H54 (cell line): ENCODE results near the gene ELMO3.

ENCODE experiments used
- DNase-seq: peaks from one replicate; pipeline ENCODE4 v3.0.0; 2011; ENCODE audit warnings: low spot score, mixed read lengths; ENCODE audit not compliant: insufficient read length
- FAIRE-seq: peaks from 3 replicates; lab custom pipeline; 2011; peaks lifted over from hg19 to GRCh38; lab: Jason Lieb, UNC
- POLR2A ChIP-seq: IDR thresholded peaks from 2 replicates; pipeline ENCODE4 v1.6.1; 2011; ENCODE audit warnings: low read depth, mild to moderate bottlenecking, low read length

ELMO3 gene

DNA sequence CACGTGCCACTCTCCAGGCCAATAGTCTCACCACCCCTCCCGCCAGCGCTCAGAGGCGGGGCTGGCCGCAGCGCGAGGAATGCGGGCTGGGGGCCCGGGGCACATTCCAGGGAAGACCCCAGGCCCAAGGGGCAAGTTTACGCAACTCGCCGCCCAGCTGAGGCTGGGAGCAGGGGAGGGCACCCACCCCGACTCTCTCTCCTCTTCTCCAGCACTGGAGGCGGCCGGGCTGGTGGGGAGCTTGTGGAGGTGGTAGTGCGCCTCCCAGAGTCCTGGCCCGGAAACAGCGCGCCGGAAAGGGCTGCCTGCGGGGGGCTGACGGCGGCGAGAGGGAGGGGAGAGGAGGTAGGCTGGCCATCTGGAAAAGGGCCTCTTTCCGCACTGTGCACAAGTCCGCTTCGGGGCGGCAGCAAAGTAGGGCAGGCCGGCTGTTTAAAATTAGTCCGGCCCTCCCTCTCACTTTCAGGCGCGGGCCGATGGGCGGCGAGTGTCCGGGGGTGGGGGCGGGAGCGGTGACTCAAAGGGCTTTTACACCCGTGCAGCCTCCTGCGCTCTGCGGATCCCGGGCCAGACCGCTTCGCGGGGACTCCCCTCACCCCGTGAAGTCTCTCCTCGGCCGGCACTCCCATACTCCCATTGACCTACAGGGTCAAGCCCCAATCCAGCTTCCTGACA lies 47.3 kb downstream of the ELMO3 start:
- TF ChIP-seq POLR2A: 0 out of 2 replicates have a peak, but pooled peaks have one; percentile 2
- no peak for FAIRE-seq
- no peak for DNase-seq

DNA sequence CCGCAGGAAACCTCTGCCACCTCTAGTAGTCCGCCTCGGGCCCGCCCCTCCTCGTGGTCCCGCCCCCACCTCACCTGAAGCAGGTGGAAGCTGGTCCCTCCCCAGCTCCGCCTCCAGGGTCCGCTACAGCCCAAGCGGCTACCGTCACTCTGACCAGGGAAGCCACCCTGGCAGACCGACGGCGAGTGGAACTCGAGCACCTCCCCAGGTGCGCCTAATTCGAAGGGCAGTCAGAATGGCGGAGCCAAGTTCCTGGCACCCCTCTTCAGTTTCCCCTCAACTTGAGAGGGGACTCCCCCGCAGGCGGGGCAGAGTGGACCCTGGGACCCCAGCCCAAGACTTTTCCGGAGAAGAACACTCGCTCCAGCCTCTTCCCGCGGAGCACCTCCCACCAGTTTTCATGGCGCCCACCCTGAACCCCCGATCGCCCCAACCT lies 47.8 kb downstream of the ELMO3 start:
- no peak for FAIRE-seq
- DNase-seq: no peak
- TF ChIP-seq POLR2A: no peak

DNA sequence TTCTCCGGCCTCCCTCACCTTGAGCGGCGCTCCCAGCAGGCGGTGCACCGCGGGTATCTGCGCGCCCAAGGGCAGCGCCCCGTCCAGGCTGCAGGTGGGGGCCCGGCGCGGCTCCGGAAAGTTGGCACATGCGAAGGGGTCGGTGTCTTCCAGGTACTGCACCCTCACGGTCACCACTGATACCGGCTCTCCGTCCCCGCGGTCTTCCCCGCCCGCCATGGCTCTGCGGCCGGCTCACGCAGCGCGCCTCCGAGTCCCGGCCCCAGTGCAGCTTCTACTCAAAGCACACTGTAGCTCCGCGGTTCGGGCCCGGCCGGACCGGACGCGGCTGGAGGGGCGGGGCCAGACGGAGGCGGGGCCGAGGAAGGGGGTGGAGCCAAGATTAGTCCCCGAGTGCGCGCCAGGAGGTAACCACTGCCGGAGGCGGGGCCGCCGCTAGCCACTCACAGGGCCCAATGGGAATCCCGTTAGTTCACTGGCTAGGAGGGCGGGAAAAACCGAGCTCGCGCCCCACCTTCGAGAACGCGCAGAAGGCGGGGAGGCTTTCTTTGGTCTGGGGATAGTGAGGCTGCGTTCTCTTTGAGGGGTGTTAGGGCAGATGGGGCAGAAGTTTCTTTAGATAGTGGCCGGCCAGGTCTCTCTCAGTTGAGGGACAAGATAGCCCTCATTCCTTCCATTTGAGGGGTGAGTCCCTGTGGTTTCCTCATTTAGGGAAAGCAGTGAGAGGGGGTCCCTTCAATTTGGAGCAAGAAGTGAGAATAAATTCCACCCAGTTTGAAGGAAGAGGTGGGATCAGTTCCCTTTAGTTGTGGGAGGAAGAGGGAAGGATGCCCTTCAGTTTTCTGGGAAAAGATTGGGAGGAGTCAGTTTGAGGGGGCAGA lies 48.5 kb downstream of the ELMO3 start, which contains the start of gene FHOD1:
FHOD1 (minus strand) TSS at position 290 of the 881 bp plus-strand sequence; CDS start at position 219, 71 bp downstream.
- no peak for FAIRE-seq

DNA sequence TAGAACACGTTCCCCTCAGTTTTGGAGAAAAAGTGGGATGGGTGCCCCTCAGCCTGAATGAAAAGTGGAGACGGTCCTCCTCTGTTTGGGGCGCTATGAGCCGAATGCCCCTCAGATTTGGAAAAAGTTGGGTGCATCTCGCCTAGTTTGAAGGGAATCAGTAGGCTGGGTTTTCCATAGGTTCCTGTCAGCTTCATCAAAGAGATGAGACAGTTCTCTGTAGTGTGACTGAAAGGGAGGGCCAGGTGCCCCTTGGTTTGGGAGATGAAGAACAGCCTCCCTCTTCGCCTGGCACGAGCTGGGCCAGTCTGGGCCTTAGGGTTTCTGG lies 49.1 kb downstream of the ELMO3 start:
- DNase-seq (no peak), FAIRE-seq (no peak)
- no peak for TF ChIP-seq POLR2A

More for the DNA sequence above, 48.5 kb downstream of the ELMO3 start, which contains the start of gene FHOD1:
- TF ChIP-seq POLR2A: peak; percentile 68
- DNase-seq: peak; percentile 91

DNA sequence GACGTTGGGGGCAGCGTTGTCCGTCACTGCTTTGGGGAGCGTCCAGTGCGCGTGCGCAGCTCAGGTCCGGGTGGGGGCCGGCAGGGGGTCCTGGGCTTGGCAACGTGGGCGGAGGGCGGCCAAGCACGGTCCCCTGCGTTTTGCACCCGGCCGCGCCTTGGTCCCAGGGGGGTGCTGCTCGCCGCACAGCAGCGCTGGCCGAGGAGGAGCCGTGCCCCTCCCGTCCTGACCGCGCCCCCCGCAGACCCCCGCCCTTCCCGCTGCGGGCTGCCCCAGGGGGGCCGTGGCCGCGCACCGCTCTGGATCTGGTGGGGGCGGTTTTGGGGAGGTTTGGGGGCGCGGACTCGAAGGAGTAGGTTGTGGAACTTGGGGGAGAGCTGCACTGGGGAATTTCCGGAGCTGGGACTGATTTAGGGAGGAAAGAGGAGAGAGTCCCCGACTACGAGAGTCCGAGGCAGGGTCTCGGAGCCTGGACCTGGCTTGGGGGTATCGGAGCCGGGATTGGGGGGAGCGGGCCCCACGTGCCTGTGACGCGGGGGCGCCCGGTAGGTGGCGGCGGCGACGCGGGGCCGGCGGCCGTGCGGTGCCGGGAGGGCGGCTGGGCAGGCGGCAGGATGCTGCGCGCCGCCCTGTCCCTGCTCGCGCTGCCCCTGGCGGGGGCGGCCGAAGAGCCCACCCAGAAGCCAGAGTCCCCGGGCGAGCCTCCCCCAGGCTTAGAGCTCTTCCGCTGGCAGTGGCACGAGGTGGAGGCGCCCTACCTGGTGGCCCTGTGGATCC lies 49.7 kb downstream of the ELMO3 start, which contains the start of gene SLC9A5:
SLC9A5 (plus strand) TSS at position 579 of the 777 bp plus-strand sequence; CDS start at position 615, 36 bp downstream.
- TF ChIP-seq POLR2A: no peak
- FAIRE-seq (no peak), DNase-seq (no peak)

DNA sequence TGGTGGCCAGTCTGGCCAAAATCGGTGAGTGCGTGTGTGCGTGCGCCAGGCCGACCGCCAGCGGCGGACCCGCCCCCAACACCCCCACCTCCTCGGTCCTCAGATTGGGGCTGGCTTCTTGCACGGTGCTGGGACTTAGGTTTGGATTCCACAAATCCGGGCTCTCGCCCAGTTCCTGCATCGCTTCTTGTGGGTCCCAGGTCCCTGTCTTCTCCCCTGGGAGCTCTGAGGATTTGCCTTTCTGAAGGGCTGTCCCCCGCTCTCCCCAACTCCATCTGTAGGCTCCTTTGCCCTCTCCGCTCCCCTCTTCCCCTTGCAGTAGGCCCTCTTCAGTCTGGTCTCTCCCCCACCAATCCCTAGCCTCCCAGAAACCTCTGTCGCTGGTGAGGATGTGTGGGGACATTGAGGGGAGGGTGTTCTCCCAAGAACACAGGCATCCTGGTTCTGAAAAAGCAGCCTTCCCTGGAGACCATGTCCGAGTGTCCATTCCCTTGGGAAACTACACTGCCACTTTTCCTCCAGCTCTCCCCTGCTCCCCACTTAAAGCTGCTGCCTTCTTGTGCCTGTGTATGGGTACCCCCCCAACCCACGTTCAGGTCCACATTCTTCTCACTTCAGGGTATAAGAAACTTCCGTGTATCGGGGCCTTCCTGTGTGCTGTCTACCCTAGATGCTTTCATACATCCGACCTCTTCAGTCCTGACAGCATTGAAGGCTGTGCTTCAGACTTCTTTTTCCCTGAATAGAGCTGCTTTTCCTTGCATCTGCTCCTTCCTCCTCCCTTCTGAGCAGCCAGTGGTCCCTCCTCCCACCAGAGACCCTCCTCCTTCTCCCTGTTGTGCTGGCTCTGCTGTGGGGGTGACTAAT lies 50.5 kb downstream of the ELMO3 start:
- DNase-seq (no peak), FAIRE-seq (no peak)
- TF ChIP-seq POLR2A: no peak

DNA sequence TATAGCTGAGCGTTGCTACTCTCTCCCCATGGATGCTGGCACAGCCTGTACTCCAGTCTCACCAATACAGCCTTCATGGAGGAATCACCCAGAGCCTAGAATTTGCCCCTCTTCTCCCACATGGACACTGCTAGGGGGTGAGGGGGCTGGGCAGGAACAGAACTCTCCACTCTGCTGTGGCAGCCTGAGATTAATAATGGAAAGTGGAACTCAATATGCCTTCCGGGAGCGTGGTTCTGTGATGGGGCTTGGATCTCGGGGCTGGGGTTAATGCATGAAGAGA lies 51.1 kb downstream of the ELMO3 start:
- no peak for DNase-seq
- no peak for TF ChIP-seq POLR2A
- no peak for FAIRE-seq

DNA sequence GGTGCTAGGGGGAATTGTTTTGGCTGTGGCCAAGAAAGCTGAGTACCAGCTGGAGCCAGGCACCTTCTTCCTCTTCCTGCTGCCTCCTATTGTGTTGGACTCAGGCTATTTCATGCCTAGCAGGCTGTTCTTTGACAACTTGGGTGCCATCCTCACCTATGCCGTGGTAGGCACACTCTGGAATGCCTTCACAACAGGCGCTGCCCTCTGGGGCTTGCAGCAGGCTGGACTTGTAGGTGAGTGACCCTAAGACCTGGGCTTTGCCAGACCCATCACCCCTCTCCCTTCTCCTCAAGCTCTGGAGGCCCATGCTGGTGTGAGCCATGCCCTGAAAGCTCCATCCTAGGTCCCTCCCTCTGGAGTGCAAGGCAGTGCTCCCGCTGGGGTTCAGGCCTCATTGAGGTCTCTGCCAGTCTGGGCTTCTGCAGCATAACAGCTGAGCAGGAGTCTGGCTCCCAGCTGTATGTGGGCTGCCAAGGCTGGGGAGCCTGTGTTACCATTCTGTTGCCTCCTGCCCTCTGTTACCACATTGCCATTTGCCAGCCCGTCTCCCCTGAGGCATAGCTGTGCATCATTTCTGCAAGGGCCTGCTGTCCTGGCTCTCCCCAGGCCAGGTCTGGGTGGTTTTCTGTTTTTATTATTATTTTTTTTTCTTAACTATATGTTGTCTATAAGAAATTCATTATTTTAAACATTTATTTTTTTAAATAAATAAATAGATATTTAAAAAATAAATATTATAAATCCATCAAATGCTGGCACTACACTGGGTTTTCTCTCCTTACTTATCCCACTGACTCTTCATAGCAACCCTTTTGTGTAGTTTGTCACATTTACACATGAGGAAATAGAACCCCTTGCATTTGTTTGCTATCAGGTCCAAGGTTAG lies 53.9 kb downstream of the ELMO3 start:
- TF ChIP-seq POLR2A: no peak
- FAIRE-seq (no peak), DNase-seq (no peak)
